ENCODE measurements around the gene FGF11.

Gene FGF11

GRCh38 chr17:7410634-7411426 is 28.5 kb upstream of the FGF11 start:
- DNase-seq (ENCODE audit: low read depth) = no peak
- Histone ChIP-seq H3K4me3 (ENCODE audit: low read length) (no peak overlapping the region), H3K27me3 (replicated peaks; ENCODE audit: control insufficient read depth, insufficient read depth, low read length) (no peaks in the 10 kb centered on the region), H3K9ac (ENCODE audit: low read length) (no peak overlapping the region), H3K36me3 (ENCODE audit: control insufficient read depth, insufficient read depth, low read length, severe bottlenecking) (peaks cover 21% of the 10 kb centered on the region), H3K4me1 (ENCODE audit: control insufficient read depth, insufficient read depth, low read length) (peaks cover 21% of the 10 kb centered on the region), H3K9me3 (ENCODE audit: control insufficient read depth, low read length) (no peaks in the 10 kb centered on the region)

GRCh38 chr17:7411427-7411750 is 27.9 kb upstream of the FGF11 start:
- Histone ChIP-seq H3K27me3 (replicated peaks; ENCODE audit: control insufficient read depth, insufficient read depth, low read length) (no peaks in the 10 kb centered on the region), H3K9ac (ENCODE audit: low read length) (no peak overlapping the region), H3K4me3 (ENCODE audit: low read length) (no peak overlapping the region), H3K4me1 (ENCODE audit: control insufficient read depth, insufficient read depth, low read length) (peaks cover 20% of the 10 kb centered on the region), H3K36me3 (ENCODE audit: control insufficient read depth, insufficient read depth, low read length, severe bottlenecking) (peaks cover 21% of the 10 kb centered on the region), H3K9me3 (ENCODE audit: control insufficient read depth, low read length) (no peaks in the 10 kb centered on the region)
- no peak for DNase-seq (ENCODE audit: low read depth)

DNA sequence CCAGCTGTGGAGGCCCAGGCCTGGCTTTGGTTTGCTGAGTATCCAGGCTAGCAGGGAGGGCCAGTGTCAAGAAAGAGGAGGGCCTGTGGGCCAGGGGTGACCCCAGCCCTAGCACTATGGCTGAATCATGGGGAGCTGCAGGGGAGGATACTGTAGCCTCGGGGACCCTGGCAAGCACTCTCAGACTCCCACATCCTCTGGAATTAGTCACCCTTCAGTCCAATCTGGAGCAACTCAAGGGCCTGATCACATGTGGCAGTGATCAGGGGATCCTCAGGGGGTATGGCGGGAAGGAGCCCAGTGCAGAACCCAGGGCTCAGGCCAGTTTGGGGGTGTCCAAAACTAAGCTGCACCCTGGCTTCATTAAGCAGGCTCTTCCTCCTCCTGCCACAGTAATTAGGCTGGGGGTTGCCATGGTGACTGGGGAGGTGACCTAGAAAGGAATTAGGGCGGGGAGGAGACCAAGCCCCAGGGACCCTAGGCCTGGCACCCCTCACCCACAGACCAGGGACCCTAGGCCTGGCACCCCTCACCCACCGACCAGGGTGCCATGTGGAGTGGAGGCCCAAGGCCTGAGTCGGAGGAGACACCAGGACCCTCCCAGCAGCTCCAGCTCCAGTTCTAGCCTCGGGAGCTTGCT is 25.8 kb upstream of the FGF11 start:
- Histone ChIP-seq H3K9ac (ENCODE audit: low read length) (no peak overlapping the region), H3K27me3 (replicated peaks; ENCODE audit: control insufficient read depth, insufficient read depth, low read length) (no peaks in the 10 kb centered on the region), H3K4me1 (ENCODE audit: control insufficient read depth, insufficient read depth, low read length) (peaks cover 20% of the 10 kb centered on the region), H3K9me3 (ENCODE audit: control insufficient read depth, low read length) (no peaks in the 10 kb centered on the region), H3K36me3 (ENCODE audit: control insufficient read depth, insufficient read depth, low read length, severe bottlenecking) (peaks cover 27% of the 10 kb centered on the region), H3K4me3 (ENCODE audit: low read length) (no peak overlapping the region)
- DNase-seq (ENCODE audit: low read depth) = peak; percentile 39

DNA sequence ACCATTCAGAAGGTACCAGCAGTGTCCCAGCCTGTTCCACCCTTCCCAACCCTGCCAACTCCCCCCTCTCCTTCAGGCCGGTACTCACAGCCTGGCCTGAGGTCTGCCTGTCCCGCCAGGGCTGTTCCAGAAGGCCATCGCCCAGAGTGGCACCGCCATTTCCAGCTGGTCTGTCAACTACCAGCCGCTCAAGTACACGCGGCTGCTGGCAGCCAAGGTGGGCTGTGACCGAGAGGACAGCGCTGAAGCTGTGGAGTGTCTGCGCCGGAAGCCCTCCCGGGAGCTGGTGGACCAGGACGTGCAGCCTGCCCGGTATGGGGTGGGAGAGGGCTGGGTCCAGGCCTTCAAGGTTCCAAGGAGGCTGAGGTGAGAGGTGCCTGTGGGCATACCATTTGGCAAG is 24.5 kb upstream of the FGF11 start:
- no peak overlapping the region for H3K4me3 ChIP-seq (ENCODE audit: low read length)
- DNase-seq (ENCODE audit: low read depth) = no peak

GRCh38 chr17:7415784-7416183 is 23.5 kb upstream of the FGF11 start:
- peaks cover 6% of the 10 kb centered on the region for H3K36me3 ChIP-seq (ENCODE audit: control insufficient read depth, insufficient read depth, low read length, severe bottlenecking)
- H3K4me3 ChIP-seq (ENCODE audit: low read length) = no peak overlapping the region
- peaks cover 20% of the 10 kb centered on the region for H3K4me1 ChIP-seq (ENCODE audit: control insufficient read depth, insufficient read depth, low read length)
- DNase-seq (ENCODE audit: low read depth) = no peak
- peaks cover 2% of the 10 kb centered on the region for H3K9me3 ChIP-seq (ENCODE audit: control insufficient read depth, low read length)
- H3K27me3 ChIP-seq (replicated peaks; ENCODE audit: control insufficient read depth, insufficient read depth, low read length) = no peaks in the 10 kb centered on the region
- H3K9ac ChIP-seq (ENCODE audit: low read length) = no peak overlapping the region

More for the DNA sequence above, 24.5 kb upstream of the FGF11 start:
- peaks cover 20% of the 10 kb centered on the region for H3K4me1 ChIP-seq (ENCODE audit: control insufficient read depth, insufficient read depth, low read length)
- no peaks in the 10 kb centered on the region for H3K9me3 ChIP-seq (ENCODE audit: control insufficient read depth, low read length)
- H3K27me3 ChIP-seq (replicated peaks; ENCODE audit: control insufficient read depth, insufficient read depth, low read length) = no peaks in the 10 kb centered on the region
- no peak overlapping the region for H3K9ac ChIP-seq (ENCODE audit: low read length)
- H3K36me3 ChIP-seq (ENCODE audit: control insufficient read depth, insufficient read depth, low read length, severe bottlenecking) = peaks cover 14% of the 10 kb centered on the region

DNA sequence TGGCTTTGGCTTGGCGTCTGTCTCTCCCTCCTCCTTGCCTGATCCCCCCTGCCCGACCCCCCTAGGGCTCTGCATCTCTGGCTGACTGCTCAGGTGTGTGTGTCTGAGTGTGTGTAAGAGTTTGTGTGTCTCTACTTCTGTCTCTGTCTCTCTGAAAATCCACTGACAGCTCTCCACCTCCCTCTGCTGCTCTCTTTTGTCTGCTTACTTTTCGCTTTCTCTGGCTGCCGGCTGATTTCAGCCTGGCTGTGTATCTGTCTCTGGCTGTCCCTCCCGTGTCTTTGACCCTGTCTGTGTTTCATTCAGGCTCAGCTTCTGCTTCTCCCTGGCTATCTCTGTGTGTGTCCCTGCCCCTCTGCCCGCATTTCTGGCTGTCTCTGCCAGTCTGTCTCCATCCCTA is 23.0 kb upstream of the FGF11 start:
- DNase-seq (ENCODE audit: low read depth) = no peak
- Histone ChIP-seq H3K27me3 (replicated peaks; ENCODE audit: control insufficient read depth, insufficient read depth, low read length) (no peaks in the 10 kb centered on the region), H3K4me3 (ENCODE audit: low read length) (no peak overlapping the region), H3K9me3 (ENCODE audit: control insufficient read depth, low read length) (peaks cover 3% of the 10 kb centered on the region), H3K4me1 (ENCODE audit: control insufficient read depth, insufficient read depth, low read length) (peaks cover 20% of the 10 kb centered on the region), H3K9ac (ENCODE audit: low read length) (no peak overlapping the region), H3K36me3 (ENCODE audit: control insufficient read depth, insufficient read depth, low read length, severe bottlenecking) (peaks cover 6% of the 10 kb centered on the region)

- Histone ChIP-seq H3K4me1 (ENCODE audit: control insufficient read depth, insufficient read depth, low read length) (peaks cover 18% of the 10 kb centered on the region), H3K4me3 (ENCODE audit: low read length) (no peak overlapping the region), H3K9me3 (ENCODE audit: control insufficient read depth, low read length) (peaks cover 3% of the 10 kb centered on the region), H3K27me3 (replicated peaks; ENCODE audit: control insufficient read depth, insufficient read depth, low read length) (no peaks in the 10 kb centered on the region), H3K9ac (ENCODE audit: low read length) (no peak overlapping the region), H3K36me3 (ENCODE audit: control insufficient read depth, insufficient read depth, low read length, severe bottlenecking) (peaks cover 6% of the 10 kb centered on the region)
- DNase-seq (ENCODE audit: low read depth) = no peak
Observed at GRCh38 chr17:7417056-7417655, 22.2 kb upstream of the FGF11 start.

DNA sequence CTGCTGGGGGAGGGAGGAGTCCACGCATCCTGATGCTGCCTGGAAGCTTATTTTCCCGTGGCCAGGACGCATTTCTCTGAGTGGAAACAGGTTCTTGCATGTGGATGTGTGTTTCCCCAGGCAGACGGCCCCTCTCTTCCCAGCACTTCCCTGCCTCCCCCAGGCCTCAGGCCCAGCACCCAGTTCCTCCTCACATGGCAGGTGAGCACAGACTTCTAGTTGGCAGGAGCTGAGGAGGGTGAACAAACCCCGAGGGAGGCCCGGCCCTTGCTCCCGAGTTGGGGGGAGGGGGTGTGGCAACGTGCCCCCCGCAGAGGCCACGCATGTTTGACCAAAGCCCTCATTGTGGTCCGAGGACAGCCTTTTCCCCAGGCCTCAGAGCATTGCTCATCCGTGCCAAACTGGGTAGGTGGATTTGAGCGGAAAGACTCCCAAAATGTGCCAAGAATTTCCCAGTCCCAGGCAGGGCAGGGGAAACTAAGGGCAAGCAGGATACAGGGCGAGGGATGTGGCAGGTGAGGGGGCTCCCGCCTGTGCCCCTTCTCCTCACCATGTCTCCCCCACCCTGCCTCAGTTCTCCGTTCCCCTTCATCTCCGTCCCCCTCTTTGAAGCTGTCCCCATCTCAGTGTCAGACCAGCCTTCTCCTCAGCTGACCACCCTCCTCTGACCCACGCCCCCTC is 20.7 kb upstream of the FGF11 start:
- H3K9me3 ChIP-seq (ENCODE audit: control insufficient read depth, low read length) = peaks cover 3% of the 10 kb centered on the region
- no peaks in the 10 kb centered on the region for H3K27me3 ChIP-seq (replicated peaks; ENCODE audit: control insufficient read depth, insufficient read depth, low read length)
- no peak for DNase-seq (ENCODE audit: low read depth)
- no peak overlapping the region for H3K4me3 ChIP-seq (ENCODE audit: low read length)
- peaks cover 6% of the 10 kb centered on the region for H3K36me3 ChIP-seq (ENCODE audit: control insufficient read depth, insufficient read depth, low read length, severe bottlenecking)
- H3K4me1 ChIP-seq (ENCODE audit: control insufficient read depth, insufficient read depth, low read length) = peaks cover 3% of the 10 kb centered on the region
- H3K9ac ChIP-seq (ENCODE audit: low read length) = no peak overlapping the region

DNA sequence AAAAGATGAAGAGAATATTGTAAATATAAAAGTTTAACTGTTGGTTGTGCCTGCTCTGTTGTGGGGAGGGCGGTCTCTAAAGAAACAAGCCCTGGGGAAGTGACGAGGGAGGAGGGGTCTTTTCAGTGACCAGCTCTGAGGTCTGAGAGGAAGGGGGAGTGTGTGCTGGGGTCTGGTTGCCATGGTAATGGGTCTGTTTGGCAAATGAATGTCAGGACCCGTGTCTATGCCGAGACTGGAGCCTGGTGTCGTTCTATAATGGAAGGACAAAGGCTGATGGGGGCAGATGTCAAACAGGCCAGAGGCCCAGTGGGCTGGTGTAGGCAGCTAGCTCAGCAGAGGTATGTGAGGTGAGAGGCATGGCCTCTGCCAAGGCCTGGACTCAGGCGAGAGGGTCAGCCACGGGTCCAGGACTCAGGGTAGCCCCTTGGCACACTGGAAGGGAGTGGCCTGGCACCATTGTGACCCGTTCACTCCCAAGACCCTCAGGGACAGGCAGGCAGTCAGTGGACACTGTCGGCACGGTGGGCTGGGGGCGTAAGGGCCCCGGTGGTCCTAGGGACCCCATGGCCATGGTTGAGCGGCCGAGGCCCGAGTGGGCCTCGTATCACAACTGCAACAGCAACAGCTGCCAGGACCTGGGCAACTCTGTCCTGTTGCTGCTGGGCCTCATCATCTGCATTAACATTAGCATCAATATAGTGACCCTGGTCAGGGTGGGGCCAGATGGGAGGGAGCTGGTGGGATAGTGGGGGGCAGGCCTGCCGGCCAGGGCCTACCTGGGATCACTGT is 19.3 kb upstream of the FGF11 start, which contains the start of gene SPEM1:
Gene SPEM1 (plus strand): TSS at position 506 of the 792 bp plus-strand sequence. CDS start 61 bp downstream, at position 567.
- H3K9ac ChIP-seq (ENCODE audit: low read length) = no peak within 1 kb of the TSS
- H3K9me3 ChIP-seq (ENCODE audit: control insufficient read depth, low read length) = peaks cover 3% of the 10 kb centered on the region
- peaks cover 6% of the 10 kb centered on the region for H3K36me3 ChIP-seq (ENCODE audit: control insufficient read depth, insufficient read depth, low read length, severe bottlenecking)
- no peaks in the 10 kb centered on the region for H3K27me3 ChIP-seq (replicated peaks; ENCODE audit: control insufficient read depth, insufficient read depth, low read length)
- no peak for DNase-seq (ENCODE audit: low read depth)
- no peak within 1 kb of the TSS for H3K4me3 ChIP-seq (ENCODE audit: low read length)
- H3K4me1 ChIP-seq (ENCODE audit: control insufficient read depth, insufficient read depth, low read length) = no peaks in the 10 kb centered on the region

GRCh38 chr17:7421186-7421585 is 18.1 kb upstream of the FGF11 start:
- H3K4me3 ChIP-seq (ENCODE audit: low read length) = no peak overlapping the region
- peaks cover 3% of the 10 kb centered on the region for H3K9me3 ChIP-seq (ENCODE audit: control insufficient read depth, low read length)
- H3K27me3 ChIP-seq (replicated peaks; ENCODE audit: control insufficient read depth, insufficient read depth, low read length) = no peaks in the 10 kb centered on the region
- no peak for DNase-seq (ENCODE audit: low read depth)
- H3K9ac ChIP-seq (ENCODE audit: low read length) = no peak overlapping the region
- peaks cover 6% of the 10 kb centered on the region for H3K36me3 ChIP-seq (ENCODE audit: control insufficient read depth, insufficient read depth, low read length, severe bottlenecking)
- no peaks in the 10 kb centered on the region for H3K4me1 ChIP-seq (ENCODE audit: control insufficient read depth, insufficient read depth, low read length)
